K562 (cell line): ENCODE results near the gene ATP6V1F. TPM values are rescaled to one million over a fixed set of nuclear protein-coding genes. Genes with fewer than 3 reads are reported as not detected.

Source experiments
- ASH1L ChIP-seq: fragments of 450-650 bp; IDR thresholded peaks from 2 replicates; pipeline ENCODE4 v1.6.1; 2018; ENCODE audit warnings: borderline replicate concordance, mild to moderate bottlenecking, low read depth; ENCODE audit not compliant: partially characterized antibody
- CHD1 ChIP-seq: fragments of 200-600 bp; sonication (generic); IDR thresholded peaks from one replicate; pipeline ENCODE4 v1.6.1; 2012; ENCODE audit warnings: mild to moderate bottlenecking, moderate library complexity, low read length, inconsistent platforms
- CREB1 ChIP-seq, 2 experiments: sonication (generic) in 1 of 2; formaldehyde crosslinking in 1 of 2; IDR thresholded peaks; 2 replicates each; pipeline versions ENCODE4 v1.6.1 to v1.8.0; 2012 to 2022; ENCODE audit warnings: inconsistent platforms in 1 of 2, mild to moderate bottlenecking in 1 of 2, missing genetic modification reagents in 1 of 2, moderate library complexity in 1 of 2
- ELF4 ChIP-seq: fragments of 450-650 bp; formaldehyde crosslinking; IDR thresholded peaks from 2 replicates; pipeline ENCODE4 v1.4.0; 2022; ENCODE audit warnings: missing genetic modification characterization
- ESRRA ChIP-seq: fragments of 450-650 bp; IDR thresholded peaks from 2 replicates; pipeline ENCODE4 v1.6.1; 2014; ENCODE audit warnings: low read depth, mild to moderate bottlenecking, moderate library complexity, borderline replicate concordance
- MTF1 ChIP-seq: fragments of 250-450 bp; sonication (Bioruptor Pico); IDR thresholded peaks from 2 replicates; pipeline ENCODE4 v1.9.0; 2021; ENCODE audit warnings: moderate library complexity, mild to moderate bottlenecking, inconsistent platforms, borderline replicate concordance
- NFE2L1 ChIP-seq: fragments of 450-650 bp; IDR thresholded peaks from 2 replicates; pipeline ENCODE4 v1.6.1; 2016; ENCODE audit warnings: missing genetic modification characterization, low read depth, mild to moderate bottlenecking, missing compliant biosample characterization, moderate library complexity, borderline replicate concordance
- NR2C1 ChIP-seq, 2 experiments: fragments of 450-650 bp; IDR thresholded peaks; 2 replicates each; pipeline ENCODE4 v1.6.1; 2017; ENCODE audit warnings: mild to moderate bottlenecking in 2 of 2, antibody characterized with exemption in 1 of 2, inconsistent platforms in 1 of 2, missing compliant biosample characterization in 1 of 2, missing genetic modification characterization in 1 of 2
- PHB2 ChIP-seq: fragments of 450-650 bp; IDR thresholded peaks from 2 replicates; pipeline ENCODE4 v1.6.1; 2017; ENCODE audit warnings: low read depth
- RBFOX2 ChIP-seq: fragments of 200-400 bp; formaldehyde crosslinking; IDR thresholded peaks from 2 replicates; pipeline ENCODE4 v1.6.1; 2017; ENCODE audit warnings: low read depth, mild to moderate bottlenecking, low read length, moderate library complexity
- REST ChIP-seq, 2 experiments: fragments of 450-650 bp; formaldehyde crosslinking in 1 of 2; IDR thresholded peaks; 2 replicates each; pipeline versions ENCODE4 v1.4.0 to v1.6.1; 2014 to 2020; ENCODE audit warnings: mild to moderate bottlenecking in 2 of 2, borderline replicate concordance in 1 of 2, low read depth in 1 of 2
- SMAD2 ChIP-seq: fragments of 150-350 bp; IDR thresholded peaks from 2 replicates; pipeline ENCODE4 v1.6.1; 2014; ENCODE audit warnings: low read depth, mild to moderate bottlenecking, low read length
- TBP ChIP-seq: optimal IDR thresholded peaks from 2 replicates; pipeline ENCODE3; 2011; ENCODE audit warnings: low read depth, low read length, improper control_type of control experiment
- ZNF239 ChIP-seq: fragments of 250-450 bp; sonication (Bioruptor Pico); IDR thresholded peaks from 2 replicates; pipeline ENCODE4 v1.4.0; 2020; ENCODE audit warnings: mild to moderate bottlenecking
- ZNF41 ChIP-seq: fragments of 250-450 bp; sonication (Bioruptor Pico); conservative IDR thresholded peaks from 2 replicates; pipeline ENCODE4 v1.4.0; 2020; ENCODE audit warnings: mild to moderate bottlenecking
- ZNF740 ChIP-seq, 3 experiments: fragments of 200-800 bp in 1 of 3; sonication (Bioruptor generic) in 1 of 3; sonication (generic) in 1 of 3; formaldehyde crosslinking in 1 of 3; IDR thresholded peaks; 2 replicates each; pipeline versions ENCODE4 v1.6.1 to v1.8.0; 2016 to 2022; ENCODE audit warnings: mild to moderate bottlenecking in 2 of 3, missing compliant biosample characterization in 2 of 3, missing genetic modification characterization in 2 of 3, missing genetic modification reagents in 1 of 3
- polyA plus RNA-seq, 8 experiments: library from polyadenylated mRNA; depleted of rRNA in 4 of 8; stranded (reverse) in 5 of 8; unstranded in 3 of 8; fragments of >200 nt; fragmentation: Nextera tagmentation in 2 of 8; fragmentation: Illumina TruSeq in 1 of 8; extraction: Ambion mirVana in 2 of 8; extraction: Trizol in 1 of 8; gene quantifications; 2 replicates each; pipeline versions ENCODE4 v1.2.1 to v1.2.3, GENCODE V29; 2011 to 2014; ENCODE audit warnings: inconsistent platforms in 1 of 8, missing spikeins in 1 of 8
- total RNA-seq, 7 experiments: library from RNA; depleted of rRNA in 6 of 7; stranded (reverse); fragments of >200 nt in 6 of 7; fragmentation: Illumina TruSeq in 2 of 7; extraction: Trizol in 2 of 7; gene quantifications; 2 replicates each; pipeline versions ENCODE4 v1.2.1 to v1.2.3, GENCODE V29; 2011 to 2021; ENCODE audit warnings: low replicate concordance in 1 of 7

The ATP6V1F gene
- total and polyA plus RNA-seq, 9 of the 15 experiments (the other 6 are each of a cell fraction or from before 2014, with no cell fraction given): 206 to 1,123 (median 542) TPM

- no peak for TF ChIP-seq REST (IDR thresholded peaks at IDR 0.05; ENCODE audit: borderline replicate concordance)
- no peak for TF ChIP-seq REST (CRISPR knock-in tag; IDR thresholded peaks at IDR 0.05; ENCODE audit: low read depth)
- no peak for TF ChIP-seq ZNF41
- TF ChIP-seq NR2C1 (IDR thresholded peaks at IDR 0.05): peak; percentile 96
- peak; percentile 95 for TF ChIP-seq NR2C1 (tag; IDR thresholded peaks at IDR 0.05)
- TF ChIP-seq ASH1L: no peak
- TF ChIP-seq ZNF740 (CRISPR knock-in tag; IDR thresholded peaks at IDR 0.05): peak; percentile 45; the same call in 1 of the 2 replicates
- no peak for TF ChIP-seq ZNF740 (tag; IDR thresholded peaks at IDR 0.05)
- TF ChIP-seq CREB1 (IDR thresholded peaks at IDR 0.05): no peak
- TF ChIP-seq CREB1 (CRISPR knock-in tag; IDR thresholded peaks at IDR 0.05): 0 out of 2 replicates have a peak, but pooled peaks have one; percentile 18
- TF ChIP-seq PHB2: no peak
- no peak for TF ChIP-seq TBP
- TF ChIP-seq ELF4 (CRISPR knock-in tag): no peak
- no peak for TF ChIP-seq ZNF239
- peak; percentile 75 for TF ChIP-seq RBFOX2
- no peak for TF ChIP-seq SMAD2
- no peak for TF ChIP-seq MTF1 (CRISPR knock-in tag)
- TF ChIP-seq NFE2L1 (tag): no peak
- 0 out of 2 replicates have a peak, but pooled peaks have one; percentile 9 for TF ChIP-seq ESRRA
- TF ChIP-seq CHD1: no peak
Measured at GRCh38 chr7:128838109-128838779, 24.4 kb upstream of the ATP6V1F start (continued).
